Stomach (tissue), 4 donors: ENCODE measurements around the gene ZNF614.

ENCODE experiments used
- POLR2A ChIP-seq, 4 donors: fragments of 450-650 bp; IDR thresholded peaks; one replicate each; pipeline ENCODE4 v1.6.1; 2016; ENCODE audit warnings: antibody characterized with exemption in 4 of 4, control low read depth in 2 of 4, mild to moderate bottlenecking in 1 of 4, moderate library complexity in 1 of 4
- POLR2AphosphoS5 ChIP-seq, 3 donors: sonication (generic); formaldehyde crosslinking; IDR thresholded peaks; one replicate each; pipeline ENCODE4 v1.6.1; 2016; ENCODE audit warnings: antibody characterized with exemption in 3 of 3
- TF ChIP-seq, protein P1 (sequence below), 7 experiments: fragments of 450-650 bp in 4 of 7; fragments of 200-600 bp in 3 of 7; sonication (generic) in 3 of 7; IDR thresholded peaks; one replicate each; pipeline ENCODE4 v1.5.1; 2016 to 2019; ENCODE audit warnings: antibody characterized with exemption in 7 of 7, control low read depth in 2 of 7, mild to moderate bottlenecking in 1 of 7

DNA sequence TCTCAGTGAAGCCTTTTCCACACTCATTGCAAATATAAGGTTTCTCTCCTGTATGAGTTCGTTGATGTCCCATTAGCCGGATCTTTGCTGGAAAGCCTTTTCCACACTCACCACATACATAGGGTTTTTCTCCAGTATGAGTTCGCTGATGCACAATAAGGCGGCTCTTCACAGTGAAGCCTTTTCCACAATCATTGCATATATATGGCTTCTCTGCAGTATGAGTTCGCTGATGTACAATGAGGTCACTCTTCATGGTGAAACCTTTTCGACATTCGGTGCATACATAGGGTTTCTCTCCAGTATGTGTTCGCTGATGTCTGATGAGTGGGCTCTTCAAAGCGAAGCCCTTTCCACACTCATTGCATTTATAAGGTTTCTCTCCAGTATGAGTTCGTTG lies 34.8 kb downstream of the ZNF614 start:
- TF ChIP-seq POLR2A (IDR thresholded peaks at IDR 0.05) (no peak), POLR2AphosphoS5 (IDR thresholded peaks at IDR 0.05) (no peak)
- TF ChIP-seq, protein P1, sequence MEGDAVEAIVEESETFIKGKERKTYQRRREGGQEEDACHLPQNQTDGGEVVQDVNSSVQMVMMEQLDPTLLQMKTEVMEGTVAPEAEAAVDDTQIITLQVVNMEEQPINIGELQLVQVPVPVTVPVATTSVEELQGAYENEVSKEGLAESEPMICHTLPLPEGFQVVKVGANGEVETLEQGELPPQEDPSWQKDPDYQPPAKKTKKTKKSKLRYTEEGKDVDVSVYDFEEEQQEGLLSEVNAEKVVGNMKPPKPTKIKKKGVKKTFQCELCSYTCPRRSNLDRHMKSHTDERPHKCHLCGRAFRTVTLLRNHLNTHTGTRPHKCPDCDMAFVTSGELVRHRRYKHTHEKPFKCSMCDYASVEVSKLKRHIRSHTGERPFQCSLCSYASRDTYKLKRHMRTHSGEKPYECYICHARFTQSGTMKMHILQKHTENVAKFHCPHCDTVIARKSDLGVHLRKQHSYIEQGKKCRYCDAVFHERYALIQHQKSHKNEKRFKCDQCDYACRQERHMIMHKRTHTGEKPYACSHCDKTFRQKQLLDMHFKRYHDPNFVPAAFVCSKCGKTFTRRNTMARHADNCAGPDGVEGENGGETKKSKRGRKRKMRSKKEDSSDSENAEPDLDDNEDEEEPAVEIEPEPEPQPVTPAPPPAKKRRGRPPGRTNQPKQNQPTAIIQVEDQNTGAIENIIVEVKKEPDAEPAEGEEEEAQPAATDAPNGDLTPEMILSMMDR (IDR thresholded peaks at IDR 0.05) = no peak
